OCI-LY1 (cell line): ENCODE measurements around the gene CELF2.

Experiments
- H2AFZ ChIP-seq: fragments of 200-600 bp; sonication (generic), shearing (Covaris generic); 2 replicates; pipeline ENCODE4 v1.6.0; 2014; ENCODE audit warnings: antibody characterized with exemption, mild to moderate bottlenecking, low read length
- H3F3A ChIP-seq: fragments of 200-600 bp; sonication (generic), shearing (Covaris generic); 2 replicates; pipeline ENCODE4 v1.6.0; 2014; ENCODE audit warnings: mild to moderate bottlenecking, antibody characterized with exemption, low read length, moderate library complexity; ENCODE audit not compliant: insufficient read depth
- H3K27ac ChIP-seq: fragments of 200-600 bp; sonication (generic); 2 replicates; pipeline ENCODE4 v1.5.1; 2014; ENCODE audit warnings: low read length, mixed run types, mild to moderate bottlenecking, low read depth; ENCODE audit not compliant: poor library complexity, severe bottlenecking
- H3K27me3 ChIP-seq: fragments of 200-600 bp; sonication (generic); 2 replicates; pipeline ENCODE4 v1.6.0; 2014; ENCODE audit warnings: antibody characterized with exemption, mild to moderate bottlenecking, low read length, moderate library complexity; ENCODE audit not compliant: insufficient read depth
- H3K36me3 ChIP-seq: fragments of 200-600 bp; sonication (generic); 2 replicates; pipeline ENCODE4 v1.6.1; 2014; ENCODE audit warnings: mild to moderate bottlenecking, antibody characterized with exemption, low read length, moderate library complexity, mixed read lengths; ENCODE audit not compliant: insufficient read depth
- H3K4me1 ChIP-seq: fragments of 200-600 bp; sonication (generic); 2 replicates; pipeline ENCODE4 v1.5.1; 2014; ENCODE audit warnings: mild to moderate bottlenecking, low read length, moderate library complexity; ENCODE audit not compliant: insufficient read depth, severe bottlenecking
- H3K4me2 ChIP-seq: fragments of 200-600 bp; sonication (generic), shearing (Covaris generic); 2 replicates; pipeline ENCODE4 v1.6.1; 2014; ENCODE audit warnings: low read length
- H3K4me3 ChIP-seq: fragments of 200-600 bp; sonication (generic); 2 replicates; pipeline ENCODE4 v1.5.1; 2014; ENCODE audit warnings: low read length, low read depth, mild to moderate bottlenecking, mixed read lengths; ENCODE audit not compliant: poor library complexity, severe bottlenecking
- H3K79me2 ChIP-seq: fragments of 200-600 bp; shearing (Covaris generic); 2 replicates; pipeline ENCODE4 v1.6.1; 2016; ENCODE audit warnings: mixed run types, low read length, mixed read lengths; ENCODE audit not compliant: insufficient read depth
- H3K9ac ChIP-seq: fragments of 200-600 bp; sonication (generic), shearing (Covaris generic); 2 replicates; pipeline ENCODE4 v1.6.1; 2014; ENCODE audit warnings: mild to moderate bottlenecking, low read length, mixed read lengths
- H3K9me2 ChIP-seq: fragments of 200-600 bp; sonication (generic), shearing (Covaris generic); 2 replicates; pipeline ENCODE4 v1.6.1; 2014; ENCODE audit warnings: low read depth, mild to moderate bottlenecking, low read length, mixed read lengths
- H3K9me3 ChIP-seq: fragments of 200-600 bp; shearing (Covaris generic); 2 replicates; pipeline ENCODE4 v1.6.1; 2014; ENCODE audit warnings: low read length, mixed read lengths
- H4K20me1 ChIP-seq: fragments of 200-600 bp; sonication (generic), shearing (Covaris generic); 2 replicates; pipeline ENCODE4 v1.6.0; 2016; ENCODE audit warnings: mild to moderate bottlenecking, low read length; ENCODE audit not compliant: insufficient read depth
- CTCF ChIP-seq: fragments of 200-600 bp; sonication (generic), shearing (Covaris generic); IDR thresholded peaks from 2 replicates; pipeline ENCODE4 v1.5.1; 2017; ENCODE audit warnings: mild to moderate bottlenecking, antibody characterized with exemption, low read length, moderate library complexity, mixed read lengths
- EZH2 ChIP-seq: fragments of 200-600 bp; sonication (generic), shearing (Covaris generic); IDR thresholded peaks from 2 replicates; pipeline ENCODE4 v1.8.0; 2017; ENCODE audit warnings: borderline replicate concordance, mixed run types, mild to moderate bottlenecking, antibody characterized with exemption, low read length, moderate library complexity, mixed read lengths

Gene CELF2

GRCh38 chr10:11159543-11160215 is 142.0 kb downstream of the CELF2 start:
- Histone ChIP-seq H3K4me2 (no peak overlapping the region), H3K4me3 (no peak overlapping the region)

GRCh38 chr10:11161096-11161495 is 143.4 kb downstream of the CELF2 start:
- Histone ChIP-seq H3K4me1 (peaks cover 45% of the 10 kb centered on the region), H3K4me3 (no peak overlapping the region), H4K20me1 (no peaks in the 10 kb centered on the region), H3F3A (no peaks in the 10 kb centered on the region), H3K36me3 (no peaks in the 10 kb centered on the region), H3K79me2 (no peaks in the 10 kb centered on the region), H3K9me2 (no peaks in the 10 kb centered on the region), H3K27me3 (no peaks in the 10 kb centered on the region), H3K9ac (no peak overlapping the region), H3K27ac (no peak overlapping the region), H2AFZ (no peak overlapping the region), H3K4me2 (peak overlapping the region; percentile 24; the same call in 1 of the 2 replicates), H3K9me3 (no peaks in the 10 kb centered on the region)
- TF ChIP-seq EZH2 (no peak), CTCF (no peak)

More at GRCh38 chr10:11159543-11160215, 142.0 kb downstream of the CELF2 start:
- no peaks in the 10 kb centered on the region for H3K9me2 ChIP-seq
- H3K27me3 ChIP-seq, result no peaks in the 10 kb centered on the region
- TF ChIP-seq CTCF, result no peak
- no peak for TF ChIP-seq EZH2
- peaks cover 38% of the 10 kb centered on the region for H3K4me1 ChIP-seq
- no peak overlapping the region for H3K9ac ChIP-seq
- no peaks in the 10 kb centered on the region for H3K36me3 ChIP-seq
- H3K27ac ChIP-seq, result no peak overlapping the region
- H2AFZ ChIP-seq, result no peak overlapping the region
- no peaks in the 10 kb centered on the region for H3F3A ChIP-seq
- H3K9me3 ChIP-seq, result no peaks in the 10 kb centered on the region
- no peaks in the 10 kb centered on the region for H4K20me1 ChIP-seq
- no peaks in the 10 kb centered on the region for H3K79me2 ChIP-seq

- no peak overlapping the region for H2AFZ ChIP-seq
- TF ChIP-seq CTCF (no peak), EZH2 (no peak)
- H3K4me2 ChIP-seq, result no peak overlapping the region
- no peaks in the 10 kb centered on the region for H3K9me3 ChIP-seq
- no peaks in the 10 kb centered on the region for H3F3A ChIP-seq
- H3K4me3 ChIP-seq, result no peak overlapping the region
- no peaks in the 10 kb centered on the region for H4K20me1 ChIP-seq
- no peaks in the 10 kb centered on the region for H3K27me3 ChIP-seq
- no peaks in the 10 kb centered on the region for H3K9me2 ChIP-seq
- no peaks in the 10 kb centered on the region for H3K36me3 ChIP-seq
- no peak overlapping the region for H3K9ac ChIP-seq
- H3K27ac ChIP-seq, result no peak overlapping the region
- H3K4me1 ChIP-seq, result peaks cover 49% of the 10 kb centered on the region
- H3K79me2 ChIP-seq, result no peaks in the 10 kb centered on the region
Observed at GRCh38 chr10:11161910-11162309, 144.2 kb downstream of the CELF2 start.
